H9 (cell line): ENCODE measurements around the gene MED13L. TPM values are rescaled to one million over a fixed set of nuclear protein-coding genes. Genes with fewer than 3 reads are reported as not detected.

Experiments used
- DNase-seq: peaks from one replicate; pipeline ENCODE4 v3.0.0-alpha.2; 2017
- H2AFZ ChIP-seq: one replicate; pipeline ENCODE4 v1.6.1; 2013; ENCODE audit warnings: mild to moderate bottlenecking, low read length, control low read depth, moderate library complexity
- H2AK5ac ChIP-seq: 2 replicates; pipeline ENCODE4 v1.6.1; 2013; ENCODE audit warnings: low read length, control low read depth, mixed read lengths; ENCODE audit not compliant: insufficient read length
- H2BK120ac ChIP-seq: one replicate; pipeline ENCODE4 v1.6.1; 2013; ENCODE audit warnings: low read depth, mild to moderate bottlenecking, low read length, control low read depth, inconsistent platforms; ENCODE audit not compliant: poor library complexity, severe bottlenecking
- H2BK12ac ChIP-seq: 2 replicates; pipeline ENCODE4 v1.6.1; 2013; ENCODE audit warnings: low read length, control low read depth, mixed read lengths, low read depth; ENCODE audit not compliant: insufficient read length
- H2BK15ac ChIP-seq: 2 replicates; pipeline ENCODE4 v1.6.1; 2013; ENCODE audit warnings: low read depth, low read length, control low read depth
- H2BK20ac ChIP-seq: one replicate; pipeline ENCODE4 v1.6.1; 2013; ENCODE audit warnings: low read depth, mild to moderate bottlenecking, low read length, control low read depth, inconsistent platforms; ENCODE audit not compliant: poor library complexity, severe bottlenecking
- H2BK5ac ChIP-seq: 2 replicates; pipeline ENCODE4 v1.6.1; 2013; ENCODE audit warnings: low read length, control low read depth, mixed read lengths; ENCODE audit not compliant: insufficient read length
- H3K14ac ChIP-seq: 2 replicates; pipeline ENCODE4 v1.6.1; 2013; ENCODE audit warnings: low read length, control low read depth; ENCODE audit not compliant: insufficient read depth
- H3K18ac ChIP-seq: 2 replicates; pipeline ENCODE4 v1.6.1; 2013; ENCODE audit warnings: low read depth, mild to moderate bottlenecking, mixed read lengths, low read length, control low read depth; ENCODE audit not compliant: insufficient read length
- H3K23ac ChIP-seq: 2 replicates; pipeline ENCODE4 v1.6.1; 2013; ENCODE audit warnings: low read length, control low read depth, mixed read lengths, low read depth; ENCODE audit not compliant: insufficient read length
- H3K23me2 ChIP-seq: 2 replicates; pipeline ENCODE4 v1.6.1; 2013; ENCODE audit warnings: low read depth, mild to moderate bottlenecking, mixed read lengths, low read length, control low read depth; ENCODE audit not compliant: insufficient read length, poor library complexity, severe bottlenecking
- H3K27ac ChIP-seq: 2 replicates; pipeline ENCODE4 v1.5.1; 2013; ENCODE audit warnings: low read length, control low read depth, mixed read lengths, low read depth; ENCODE audit not compliant: insufficient read length
- H3K27me3 ChIP-seq: 2 replicates; pipeline ENCODE4 v1.6.1; 2013; ENCODE audit warnings: low read length, control low read depth, inconsistent platforms; ENCODE audit not compliant: insufficient read depth
- H3K4ac ChIP-seq: 2 replicates; pipeline ENCODE4 v1.6.1; 2013; ENCODE audit warnings: low read depth, mild to moderate bottlenecking, control low read depth, inconsistent platforms, low read length, moderate library complexity
- H3K4me1 ChIP-seq: 2 replicates; pipeline ENCODE4 v1.6.1; 2013; ENCODE audit warnings: low read length, control low read depth, inconsistent platforms; ENCODE audit not compliant: insufficient read depth
- H3K4me2 ChIP-seq: 2 replicates; pipeline ENCODE4 v1.6.1; 2013; ENCODE audit warnings: low read length, control low read depth, mixed read lengths; ENCODE audit not compliant: insufficient read length, insufficient read depth
- H3K56ac ChIP-seq: 2 replicates; pipeline ENCODE4 v1.6.1; 2013; ENCODE audit warnings: low read depth, mild to moderate bottlenecking, mixed read lengths, low read length, control low read depth; ENCODE audit not compliant: insufficient read length
- H3K79me1 ChIP-seq: 2 replicates; pipeline ENCODE4 v1.6.1; 2013; ENCODE audit warnings: low read depth, mild to moderate bottlenecking, moderate library complexity, low read length, control low read depth, inconsistent platforms; ENCODE audit not compliant: insufficient read depth, poor library complexity, severe bottlenecking
- H3K79me2 ChIP-seq: 2 replicates; pipeline ENCODE4 v1.6.1; 2013; ENCODE audit warnings: low read length, control low read depth, inconsistent platforms; ENCODE audit not compliant: insufficient read depth
- H3K9ac ChIP-seq: 2 replicates; pipeline ENCODE4 v1.6.1; 2013; ENCODE audit warnings: low read length, control low read depth, mixed read lengths; ENCODE audit not compliant: insufficient read length; ENCODE audit errors: extremely low read depth
- H3K9me3 ChIP-seq: one replicate; pipeline ENCODE4 v1.6.1; 2013; ENCODE audit warnings: low read depth, low read length, inconsistent platforms; ENCODE audit not compliant: control insufficient read depth
- H3T11ph ChIP-seq: one replicate; pipeline ENCODE4 v1.6.1; 2013; ENCODE audit warnings: mild to moderate bottlenecking, low read length, control low read depth, inconsistent platforms
- H4K20me1 ChIP-seq: one replicate; pipeline ENCODE4 v1.6.1; 2013; ENCODE audit not compliant: control insufficient read depth, insufficient read length, insufficient read depth
- H4K5ac ChIP-seq: 2 replicates; pipeline ENCODE4 v1.6.1; 2013; ENCODE audit warnings: low read depth, mild to moderate bottlenecking, mixed read lengths, low read length, control low read depth; ENCODE audit not compliant: insufficient read length
- H4K8ac ChIP-seq: replicated peaks from 2 replicates; pipeline ENCODE4 v1.6.1; 2013; ENCODE audit warnings: low read length, control low read depth, mixed read lengths, low read depth; ENCODE audit not compliant: insufficient read length
- H4K91ac ChIP-seq: 2 replicates; pipeline ENCODE4 v1.6.1; 2013; ENCODE audit warnings: low read depth, mild to moderate bottlenecking, moderate library complexity, mixed read lengths, low read length, control low read depth; ENCODE audit not compliant: insufficient read length
- H3K27ac Mint-ChIP-seq, 3 experiments: 2 replicates in 2 of 3; 3 replicates in 1 of 3; pipeline ENCODE4 v1.8.0; 2020 to 2021; ENCODE audit warnings: mixed read lengths in 3 of 3, mild to moderate bottlenecking in 1 of 3, moderate library complexity in 1 of 3
- H3K27me3 Mint-ChIP-seq: 2 replicates; pipeline ENCODE4 v1.8.0; 2021; ENCODE audit warnings: low read depth, mild to moderate bottlenecking, moderate library complexity, mixed read lengths
- H3K36me3 Mint-ChIP-seq, 3 experiments: 2 replicates in 2 of 3; 3 replicates in 1 of 3; pipeline ENCODE4 v1.8.0; 2020 to 2021; ENCODE audit warnings: low read depth in 3 of 3, mixed read lengths in 3 of 3; ENCODE audit not compliant: insufficient read depth in 1 of 3
- H3K4me1 Mint-ChIP-seq, 2 experiments: 2 replicates each; pipeline ENCODE4 v1.8.0; 2020; ENCODE audit warnings: mixed read lengths in 2 of 2
- H3K4me3 Mint-ChIP-seq, 2 experiments: 2 replicates in 1 of 2; 3 replicates in 1 of 2; pipeline ENCODE4 v1.8.0; 2020 to 2021; ENCODE audit warnings: mild to moderate bottlenecking in 2 of 2, mixed read lengths in 2 of 2, moderate library complexity in 1 of 2
- H3K9me3 Mint-ChIP-seq, 2 experiments: 2 replicates in 1 of 2; 3 replicates in 1 of 2; pipeline ENCODE4 v1.8.0; 2020; ENCODE audit warnings: mild to moderate bottlenecking in 2 of 2, mixed read lengths in 2 of 2, moderate library complexity in 1 of 2
- WGBS: extraction: QIAGEN DNeasy Blood & Tissue Kit; methylation state at CpG from one replicate; pipeline ENCODE4 v1.1.7; 2013; ENCODE audit warnings: missing lambda C conversion rate, low lambda C conversion rate, mixed read lengths; ENCODE audit not compliant: insufficient read length; ENCODE audit errors: extremely low coverage; 5-methylcytosine and 5-hydroxymethylcytosine counted together
- total RNA-seq: library from RNA; stranded (reverse); gene quantifications from 2 replicates; pipeline ENCODE4 v1.2.1, GENCODE V29; 2021
- TF ChIP-seq, protein P1 (sequence below): fragments of 200-600 bp; sonication (generic); conservative IDR thresholded peaks from 3 replicates; pipeline ENCODE4 v1.8.0; 2021; ENCODE audit warnings: antibody characterized with exemption, mild to moderate bottlenecking

Gene MED13L
- total RNA-seq, 1 experiment from 2014 or later, result 52.4 TPM

DNA sequence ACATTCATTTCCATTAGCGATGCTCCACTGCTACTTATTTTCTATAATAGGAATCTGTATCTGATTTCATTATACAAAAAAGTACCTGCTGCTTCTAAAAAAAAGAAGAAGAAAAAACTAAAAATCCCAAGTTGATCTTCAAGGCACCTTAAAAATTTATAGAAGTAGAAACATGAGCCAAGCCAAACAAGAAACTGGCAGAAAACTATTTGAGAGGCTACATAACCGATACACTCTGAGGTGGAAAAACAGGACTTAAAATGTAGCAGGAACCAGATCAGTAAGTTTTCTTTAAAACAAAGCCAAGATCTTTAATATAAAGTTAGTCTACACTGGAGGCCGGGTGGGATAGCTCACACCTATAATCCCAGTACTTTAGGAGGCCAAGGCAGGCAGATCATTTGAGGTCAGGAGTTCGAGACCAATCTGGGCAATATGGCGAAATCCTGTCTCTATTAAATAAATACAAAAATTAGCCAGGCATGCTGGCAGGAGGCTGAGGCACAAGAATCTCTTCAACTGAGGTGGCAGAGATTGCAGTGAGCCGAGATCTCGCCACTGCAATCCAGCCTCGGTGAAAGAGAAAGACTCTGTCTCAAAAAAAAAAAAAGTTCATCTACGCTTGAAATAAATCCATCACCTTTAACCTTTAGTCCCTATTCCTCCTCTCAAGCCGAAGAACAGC is 278.6 kb downstream of the MED13L start:
- H2BK20ac ChIP-seq, result no peak overlapping the region
- no peak overlapping the region for H3K14ac ChIP-seq
- no peak overlapping the region for H2AFZ ChIP-seq
- H3K18ac ChIP-seq, result no peak overlapping the region
- Mint-ChIP-seq H3K9me3 (no peaks in the 10 kb centered on the region), H3K27me3 (no peaks in the 10 kb centered on the region), H3K36me3 (peaks cover 6 to 31% (median 23%) of the 10 kb centered on the region in 3 experiments; a peak in 6 of 7 replicates), H3K4me3 (no peak overlapping the region), H3K4me1 (peaks cover 13% of the 10 kb centered on the region in 2 experiments), H3K27ac (peak overlapping the region in 1 of 3 experiments; percentile 92; a peak in 3 of 7 replicates)
- no peak overlapping the region for H3K4me2 ChIP-seq
- H3K79me2 ChIP-seq, result no peaks in the 10 kb centered on the region
- H2BK12ac ChIP-seq, result no peak overlapping the region
- H4K91ac ChIP-seq, result no peak overlapping the region
- DNase-seq, result no peak
- no peak overlapping the region for H2AK5ac ChIP-seq
- H3K4ac ChIP-seq, result no peak overlapping the region
- no peak overlapping the region for H3T11ph ChIP-seq
- H3K23me2 ChIP-seq, result no peaks in the 10 kb centered on the region
- no peak overlapping the region for H3K27ac ChIP-seq
- TF ChIP-seq, protein P1, sequence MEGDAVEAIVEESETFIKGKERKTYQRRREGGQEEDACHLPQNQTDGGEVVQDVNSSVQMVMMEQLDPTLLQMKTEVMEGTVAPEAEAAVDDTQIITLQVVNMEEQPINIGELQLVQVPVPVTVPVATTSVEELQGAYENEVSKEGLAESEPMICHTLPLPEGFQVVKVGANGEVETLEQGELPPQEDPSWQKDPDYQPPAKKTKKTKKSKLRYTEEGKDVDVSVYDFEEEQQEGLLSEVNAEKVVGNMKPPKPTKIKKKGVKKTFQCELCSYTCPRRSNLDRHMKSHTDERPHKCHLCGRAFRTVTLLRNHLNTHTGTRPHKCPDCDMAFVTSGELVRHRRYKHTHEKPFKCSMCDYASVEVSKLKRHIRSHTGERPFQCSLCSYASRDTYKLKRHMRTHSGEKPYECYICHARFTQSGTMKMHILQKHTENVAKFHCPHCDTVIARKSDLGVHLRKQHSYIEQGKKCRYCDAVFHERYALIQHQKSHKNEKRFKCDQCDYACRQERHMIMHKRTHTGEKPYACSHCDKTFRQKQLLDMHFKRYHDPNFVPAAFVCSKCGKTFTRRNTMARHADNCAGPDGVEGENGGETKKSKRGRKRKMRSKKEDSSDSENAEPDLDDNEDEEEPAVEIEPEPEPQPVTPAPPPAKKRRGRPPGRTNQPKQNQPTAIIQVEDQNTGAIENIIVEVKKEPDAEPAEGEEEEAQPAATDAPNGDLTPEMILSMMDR, result no peak
- H3K27me3 ChIP-seq, result no peaks in the 10 kb centered on the region
- H3K56ac ChIP-seq, result no peak overlapping the region
- no peak overlapping the region for H4K5ac ChIP-seq
- H2BK15ac ChIP-seq, result no peak overlapping the region
- H3K9me3 ChIP-seq, result no peaks in the 10 kb centered on the region
- no peaks in the 10 kb centered on the region for H4K20me1 ChIP-seq
- no peak overlapping the region for H3K23ac ChIP-seq
- no peak overlapping the region for H4K8ac ChIP-seq
- WGBS, result no CpG with 5 or more reads among the region's 10 CpGs
- H3K9ac ChIP-seq, result no peak overlapping the region
- H3K79me1 ChIP-seq, result no peaks in the 10 kb centered on the region
- no peaks in the 10 kb centered on the region for H3K4me1 ChIP-seq
- H2BK5ac ChIP-seq, result no peak overlapping the region
- H2BK120ac ChIP-seq, result no peak overlapping the region
